A172 (cell line): ENCODE measurements around the gene SNTB2. TPM values are rescaled to one million over a fixed set of nuclear protein-coding genes. Genes with fewer than 3 reads are reported as not detected.
"Not testable (repeated sequence)": the region's sequence is repeated elsewhere in the genome, so short reads cannot be mapped to it uniquely, and the experiment has no call there.

Source experiments
- DNase-seq: peaks from one replicate; pipeline ENCODE4 v3.0.0-alpha.2; 2015; ENCODE audit warnings: low spot score
- total RNA-seq: library from RNA; depleted of rRNA; stranded (reverse); fragments of >200 nt; shearing (Covaris generic); gene quantifications from 2 replicates; pipeline ENCODE4 v1.2.3, GENCODE V29; 2014

SNTB2 gene
- total RNA-seq, 1 experiment from 2014 or later, result 25.4 TPM

GRCh38 chr16:69285240-69285639, 98.3 kb downstream of the SNTB2 start:
- DNase-seq, result no peak

GRCh38 chr16:69286941-69287713, 100.2 kb downstream of the SNTB2 start:
- DNase-seq, result peak; percentile 35

GRCh38 chr16:69291657-69292056, 104.7 kb downstream of the SNTB2 start:
- DNase-seq, result not testable (repeated sequence)

- DNase-seq, result no peak
Measured at GRCh38 chr16:69293401-69293800, 106.4 kb downstream of the SNTB2 start.

GRCh38 chr16:69294051-69294450, 107.1 kb downstream of the SNTB2 start:
- no peak for DNase-seq

GRCh38 chr16:69296771-69297170, 109.8 kb downstream of the SNTB2 start:
- DNase-seq, result not testable (repeated sequence)

- no peak for DNase-seq
Measured at GRCh38 chr16:69298261-69298660, 111.3 kb downstream of the SNTB2 start.

- DNase-seq, result no peak
Measured at GRCh38 chr16:69301187-69301586, 114.2 kb downstream of the SNTB2 start.

- no peak for DNase-seq
Measured at GRCh38 chr16:69301861-69302260, 114.9 kb downstream of the SNTB2 start.

GRCh38 chr16:69302301-69302700, 115.3 kb downstream of the SNTB2 start:
- no peak for DNase-seq

GRCh38 chr16:69306031-69306430, 119.1 kb downstream of the SNTB2 start:
- no peak for DNase-seq

GRCh38 chr16:69307091-69307490, 120.1 kb downstream of the SNTB2 start:
- no peak for DNase-seq

- DNase-seq, result no peak
Measured at GRCh38 chr16:69307856-69308255, 120.9 kb downstream of the SNTB2 start.

- no peak for DNase-seq
Measured at GRCh38 chr16:69309316-69309715, 122.4 kb downstream of the SNTB2 start.

GRCh38 chr16:69310653-69311532, 123.9 kb downstream of the SNTB2 start, which contains the start of gene VPS4A:
Gene VPS4A, plus strand, starts transcription at chr16:69311350. Its CDS starts 162 bp downstream, at chr16:69311512.
- DNase-seq, result peak; percentile 88

GRCh38 chr16:69311533-69312387, 124.8 kb downstream of the SNTB2 start:
- DNase-seq, result peak; percentile 30

- no peak for DNase-seq
Measured at GRCh38 chr16:69313469-69313868, 126.5 kb downstream of the SNTB2 start.

- DNase-seq, result no peak
Measured at GRCh38 chr16:69314534-69314933, 127.6 kb downstream of the SNTB2 start.

GRCh38 chr16:69315486-69316311, 128.7 kb downstream of the SNTB2 start:
- no peak for DNase-seq

- DNase-seq, result no peak
Measured at GRCh38 chr16:69316595-69317034, 129.7 kb downstream of the SNTB2 start.
